Medulla oblongata (tissue), 1 donor: ENCODE measurements around the gene PCSK2.
"Not testable (repeated sequence)": the region's sequence is repeated elsewhere in the genome, so short reads cannot be mapped to it uniquely, and the experiment has no call there.

Source experiments
- DNase-seq: peaks from one replicate; pipeline ENCODE4 v3.0.0-alpha.2; 2015; ENCODE audit errors: extremely low spot score

The PCSK2 gene

GRCh38 chr20:17226410-17227218 is at the start of gene PCSK2:
PCSK2 (plus strand) TSS chr20:17227040; CDS start chr20:17227306, 266 bp downstream.
- DNase-seq, result peak; percentile 46

GRCh38 chr20:17177341-17177740 is 49.5 kb upstream of the PCSK2 start:
- DNase-seq, result no peak

- no peak for DNase-seq
Observed at GRCh38 chr20:17179840-17180239, 47.0 kb upstream of the PCSK2 start.

GRCh38 chr20:17189976-17190695 is 36.7 kb upstream of the PCSK2 start:
- no peak for DNase-seq

DNA sequence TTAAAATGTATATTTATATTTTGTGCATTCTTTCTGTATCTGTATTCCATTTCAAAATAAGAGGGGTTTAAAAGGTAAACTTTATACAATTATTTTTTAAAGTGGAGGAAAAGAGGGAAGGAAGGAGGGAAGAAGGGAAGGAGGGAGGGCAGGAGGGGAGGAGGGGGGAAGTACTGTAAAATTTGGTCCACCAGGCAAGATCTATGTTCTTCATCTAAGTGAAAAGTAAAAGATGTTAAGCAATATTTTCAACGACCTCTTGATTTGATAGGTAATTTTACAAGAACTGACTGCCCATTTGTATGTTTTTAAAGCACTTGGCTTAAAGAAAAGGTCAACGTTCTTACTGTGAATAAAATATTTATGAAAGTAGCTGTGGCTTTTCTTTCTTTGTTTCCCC is 29.8 kb upstream of the PCSK2 start:
- no peak for DNase-seq

- DNase-seq, result no peak
Observed at GRCh38 chr20:17202030-17202429, 24.8 kb upstream of the PCSK2 start.

- no peak for DNase-seq
Observed at GRCh38 chr20:17202673-17203072, 24.2 kb upstream of the PCSK2 start.

GRCh38 chr20:17205084-17205813 is 21.6 kb upstream of the PCSK2 start:
- no peak for DNase-seq

- no peak for DNase-seq
Observed at GRCh38 chr20:17210387-17210786, 16.5 kb upstream of the PCSK2 start.

GRCh38 chr20:17210983-17211382 is 15.9 kb upstream of the PCSK2 start:
- no peak for DNase-seq

DNA sequence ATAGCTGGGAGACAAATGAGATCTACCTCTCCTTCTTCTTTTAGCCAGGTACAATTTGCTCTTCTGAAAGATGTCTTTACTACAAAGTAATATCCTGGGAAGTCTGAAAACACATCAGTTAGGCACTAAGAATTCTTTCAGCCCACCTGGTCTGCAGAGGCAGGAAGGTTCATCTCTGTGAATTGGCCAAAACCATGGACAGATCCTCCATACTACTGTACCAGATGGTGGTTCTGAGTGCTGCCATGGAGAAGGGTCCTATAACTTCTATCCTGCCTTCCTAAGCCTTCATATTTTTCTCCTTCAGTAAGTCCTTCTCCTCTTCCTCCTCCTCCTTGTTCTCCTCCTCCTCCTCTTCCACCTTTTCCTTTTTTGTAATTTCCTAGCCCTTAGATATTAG is 11.7 kb upstream of the PCSK2 start:
- no peak for DNase-seq

DNA sequence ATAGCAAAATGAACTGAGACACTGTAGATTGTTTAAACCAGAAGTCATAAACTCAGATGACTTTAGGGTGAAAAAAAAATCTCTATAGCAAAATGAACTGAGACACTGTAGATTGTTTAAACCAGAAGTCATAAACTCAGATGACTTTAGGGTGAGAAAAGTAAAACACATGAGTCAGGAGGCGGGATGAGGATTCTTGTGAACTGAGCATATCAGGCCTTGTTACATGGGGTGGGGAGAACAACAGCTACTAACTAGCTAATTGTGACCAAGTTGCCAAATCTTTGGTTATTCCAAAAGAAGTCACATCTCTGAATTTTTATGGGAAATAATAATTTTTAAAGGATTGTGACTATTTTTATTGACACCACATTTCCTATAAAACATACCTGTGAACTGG is 7.0 kb upstream of the PCSK2 start:
- DNase-seq, result not testable (repeated sequence)

GRCh38 chr20:17223553-17223952 is 3.3 kb upstream of the PCSK2 start:
- no peak for DNase-seq

GRCh38 chr20:17225851-17226409 is 910 bp upstream of the PCSK2 start:
- no peak for DNase-seq

GRCh38 chr20:17227219-17227575 is 357 bp downstream of the PCSK2 start:
- no peak for DNase-seq

GRCh38 chr20:17227669-17228623 is 1.1 kb downstream of the PCSK2 start:
- DNase-seq, result no peak

- DNase-seq, result no peak
Observed at GRCh38 chr20:17228624-17229061, 1.8 kb downstream of the PCSK2 start.

DNA sequence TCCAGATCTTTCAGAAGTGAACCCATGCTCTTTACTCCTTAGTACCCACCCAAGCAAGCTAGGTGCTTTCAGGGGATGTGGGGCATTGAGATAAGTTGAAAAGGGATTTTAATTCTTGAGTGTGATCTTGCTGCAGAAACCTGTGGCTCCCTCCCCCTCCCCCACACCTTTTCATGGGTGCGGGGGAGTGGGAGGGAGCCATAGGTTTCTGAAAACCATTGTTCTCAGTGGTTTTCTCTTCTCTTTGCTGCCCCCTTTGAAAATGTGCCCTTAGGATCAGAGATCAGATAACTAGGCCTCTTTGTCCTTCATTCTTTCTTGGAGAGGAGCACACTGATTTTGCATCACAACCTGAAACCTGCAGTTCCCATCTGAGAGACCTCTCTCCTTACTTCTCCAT is 2.4 kb downstream of the PCSK2 start:
- DNase-seq, result no peak

GRCh38 chr20:17233626-17234025 is 6.8 kb downstream of the PCSK2 start:
- no peak for DNase-seq

GRCh38 chr20:17236766-17237165 is 9.9 kb downstream of the PCSK2 start:
- DNase-seq, result no peak

DNA sequence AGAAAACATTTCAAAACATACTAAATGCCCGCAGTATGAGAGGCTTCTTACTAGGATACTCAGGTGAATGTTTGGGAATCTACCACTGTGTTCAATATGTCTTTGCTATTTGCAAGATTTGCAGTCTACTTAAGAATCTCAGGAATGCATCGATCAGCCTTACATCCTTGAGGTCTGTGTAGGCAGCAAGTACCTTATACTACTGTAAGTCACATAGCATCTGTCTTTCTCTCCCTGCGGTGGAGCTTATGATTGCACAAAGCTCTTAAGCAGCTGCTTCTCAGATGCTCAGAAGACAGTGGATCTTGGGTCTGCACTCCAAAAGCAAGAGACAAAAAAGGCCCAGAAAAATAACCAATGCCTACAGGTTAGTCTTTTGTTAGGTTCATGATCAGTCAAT is 21.4 kb downstream of the PCSK2 start:
- DNase-seq, result no peak
